Neuron (in vitro differentiated cells): ENCODE data around the gene VWA8.
"Not testable (repeated sequence)": the region's sequence is repeated elsewhere in the genome, so short reads cannot be mapped to it uniquely, and the experiment has no call there.

Experiments
- H2AFZ ChIP-seq: one replicate; pipeline ENCODE4 v1.6.1; 2013; ENCODE audit warnings: low read depth, mild to moderate bottlenecking, inconsistent platforms, low read length, moderate library complexity
- H3K27me3 ChIP-seq: one replicate; pipeline ENCODE4 v1.6.1; 2013; ENCODE audit warnings: low read length; ENCODE audit not compliant: insufficient read depth
- H3K36me3 ChIP-seq: one replicate; pipeline ENCODE4 v1.6.1; 2013; ENCODE audit warnings: low read length; ENCODE audit not compliant: insufficient read depth
- H3K4me1 ChIP-seq: one replicate; pipeline ENCODE4 v1.6.1; 2013; ENCODE audit warnings: low read length; ENCODE audit not compliant: insufficient read depth
- H3K4me3 ChIP-seq: 2 replicates; pipeline ENCODE4 v1.5.1; 2013; ENCODE audit warnings: mild to moderate bottlenecking, low read length, moderate library complexity
- H3K9me3 ChIP-seq: one replicate; pipeline ENCODE4 v1.6.1; 2013; ENCODE audit warnings: low read length

VWA8 gene

DNA sequence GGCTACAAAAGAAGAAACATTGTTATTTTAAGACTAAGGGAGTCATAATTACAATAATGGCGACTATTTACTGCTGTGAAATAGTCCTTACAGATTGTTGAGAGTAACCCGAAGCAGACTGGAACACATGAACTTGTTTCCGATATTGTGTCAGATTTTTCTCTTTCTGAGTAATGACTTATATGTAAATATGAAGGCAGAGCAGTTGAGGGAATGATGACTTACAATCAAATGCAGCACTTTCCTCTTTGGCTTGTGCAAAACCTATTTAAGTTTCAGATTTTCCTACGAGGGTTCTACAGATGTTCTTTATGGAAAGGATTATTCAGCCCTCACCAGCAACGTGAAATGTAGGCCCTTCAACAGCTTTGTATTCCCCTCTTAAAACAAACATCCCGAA lies 304.9 kb downstream of the VWA8 start:
- Histone ChIP-seq H3K4me1 (no peaks in the 10 kb centered on the region), H3K27me3 (no peaks in the 10 kb centered on the region), H3K36me3 (no peaks in the 10 kb centered on the region), H3K4me3 (no peak overlapping the region), H3K9me3 (peaks cover 2% of the 10 kb centered on the region), H2AFZ (no peak overlapping the region)

DNA sequence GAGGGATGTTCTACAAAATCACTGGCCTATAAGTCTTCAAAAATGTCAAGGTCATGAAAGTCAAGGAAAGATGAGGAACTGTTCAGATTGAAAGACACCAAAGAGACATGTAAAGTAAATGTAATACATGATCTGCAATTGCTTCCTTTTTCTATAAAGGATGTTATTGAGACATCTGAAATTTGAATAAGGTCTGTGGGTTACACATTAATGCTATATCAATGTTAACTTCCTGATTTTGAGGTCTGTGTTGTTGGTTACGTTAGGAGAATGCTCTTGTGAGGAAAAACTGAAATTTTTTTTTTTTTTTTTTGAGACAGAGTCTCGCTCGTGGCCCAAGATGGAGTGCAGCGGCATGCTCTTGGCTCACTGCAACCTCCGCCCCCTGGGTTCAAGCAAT lies 306.1 kb downstream of the VWA8 start:
- no peak overlapping the region for H2AFZ ChIP-seq
- H3K4me1 ChIP-seq: no peaks in the 10 kb centered on the region
- no peaks in the 10 kb centered on the region for H3K27me3 ChIP-seq
- no peaks in the 10 kb centered on the region for H3K36me3 ChIP-seq
- peaks cover 2% of the 10 kb centered on the region for H3K9me3 ChIP-seq
- no peak overlapping the region for H3K4me3 ChIP-seq

DNA sequence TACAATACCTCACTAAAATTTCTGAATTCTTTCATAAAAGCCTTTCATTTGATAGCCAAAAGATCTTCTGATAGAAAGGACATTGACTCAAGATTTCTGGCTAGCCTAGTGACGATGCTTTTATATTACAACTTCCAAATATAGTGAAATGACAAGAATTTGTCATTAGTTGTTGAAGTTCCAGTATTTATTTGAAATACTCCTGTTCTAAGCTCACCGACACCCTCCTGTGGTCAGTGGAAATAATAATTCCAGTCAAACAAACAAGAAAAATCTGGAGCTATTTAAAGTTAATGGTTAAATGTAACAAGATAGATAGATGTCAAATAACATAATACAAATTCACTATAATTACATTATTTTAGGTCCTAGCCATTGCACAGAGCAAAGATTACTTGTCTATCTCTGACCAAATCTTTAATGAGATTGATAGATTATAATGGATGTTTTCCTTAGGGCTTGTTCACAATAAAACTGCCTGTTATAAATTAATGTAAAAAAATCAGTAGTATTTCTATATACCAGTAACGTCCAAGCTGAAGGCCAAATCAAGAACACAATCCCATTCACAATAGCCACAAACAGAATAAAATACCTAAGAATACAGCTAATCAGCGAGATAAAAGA lies 308.1 kb downstream of the VWA8 start:
- Histone ChIP-seq H3K27me3 (no peaks in the 10 kb centered on the region), H3K4me1 (peaks cover 7% of the 10 kb centered on the region), H3K4me3 (no peak overlapping the region), H3K36me3 (no peaks in the 10 kb centered on the region), H3K9me3 (peaks cover 2% of the 10 kb centered on the region), H2AFZ (no peak overlapping the region)

DNA sequence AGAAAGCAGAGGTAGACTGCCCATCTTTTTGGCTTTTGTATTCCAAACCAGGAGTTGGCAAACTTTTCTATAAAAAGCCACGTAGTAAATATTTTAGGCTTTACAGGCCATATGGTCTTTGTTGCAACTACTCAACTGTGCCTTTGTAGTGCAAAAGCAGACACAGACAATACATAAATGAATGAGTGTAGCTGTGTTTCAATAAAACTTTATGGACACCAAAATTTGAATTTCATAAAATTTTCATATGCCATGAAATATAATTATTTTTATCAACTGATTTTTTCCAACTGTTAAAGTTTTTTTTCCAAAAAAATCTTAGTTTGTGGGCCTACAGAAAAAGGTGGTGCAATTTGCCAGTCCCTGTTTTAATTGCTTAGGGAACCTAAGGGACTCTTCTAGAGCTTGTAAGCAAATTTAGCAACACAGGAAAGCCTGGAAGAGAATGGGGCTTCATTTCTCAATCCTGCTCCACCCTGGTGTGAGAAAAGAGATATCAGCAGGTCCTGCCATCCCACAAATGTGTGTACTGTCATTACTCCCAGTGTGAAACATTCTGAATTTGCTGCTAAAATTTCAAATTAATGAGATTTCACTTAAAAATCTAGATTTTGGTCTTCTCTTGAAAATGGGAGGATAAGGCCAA lies 309.4 kb downstream of the VWA8 start:
- H3K4me3 ChIP-seq: no peak overlapping the region
- no peaks in the 10 kb centered on the region for H3K27me3 ChIP-seq
- no peaks in the 10 kb centered on the region for H3K9me3 ChIP-seq
- H2AFZ ChIP-seq: no peak overlapping the region
- H3K4me1 ChIP-seq: peaks cover 9% of the 10 kb centered on the region
- H3K36me3 ChIP-seq: no peaks in the 10 kb centered on the region

DNA sequence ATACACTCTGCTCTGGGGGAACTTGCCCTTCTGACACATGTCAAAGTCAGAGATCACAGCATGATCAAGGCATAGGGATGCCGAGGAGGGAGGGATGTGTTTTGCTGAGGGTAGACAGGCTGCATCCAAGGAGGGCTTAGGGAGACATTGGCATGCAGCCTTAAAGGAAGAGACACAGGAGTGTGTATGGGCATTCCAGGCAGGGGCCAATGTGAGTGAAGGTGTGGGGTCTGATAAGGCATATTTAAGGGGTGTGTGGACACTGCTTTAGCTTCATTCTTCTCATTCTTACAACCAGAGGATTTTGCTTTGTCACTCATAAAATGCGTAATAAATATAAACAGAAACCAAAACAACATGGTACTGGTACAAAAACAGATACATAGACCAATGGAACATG lies 310.2 kb downstream of the VWA8 start:
- no peaks in the 10 kb centered on the region for H3K27me3 ChIP-seq

DNA sequence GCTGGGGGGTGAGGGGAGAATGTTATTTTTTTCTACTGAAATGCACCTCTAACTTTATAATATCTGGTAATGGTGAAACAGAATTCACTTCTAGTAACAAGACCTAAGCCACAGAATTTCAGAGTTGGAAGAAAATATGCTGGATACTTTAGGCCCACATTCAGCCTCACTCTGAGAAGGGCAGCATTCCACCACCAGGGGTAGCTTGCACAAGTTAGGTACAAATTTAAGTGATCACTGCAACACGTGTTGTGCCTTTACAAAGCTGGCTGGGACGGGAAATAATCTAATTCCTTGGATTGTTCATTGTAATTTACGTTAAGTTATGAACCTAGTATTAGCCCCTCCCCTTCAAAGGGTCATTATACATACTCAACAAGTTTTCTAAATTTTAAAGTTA lies 311.2 kb downstream of the VWA8 start:
- H3K4me1 ChIP-seq: peaks cover 9% of the 10 kb centered on the region
- no peak overlapping the region for H3K4me3 ChIP-seq
- no peaks in the 10 kb centered on the region for H3K36me3 ChIP-seq
- no peak overlapping the region for H2AFZ ChIP-seq
- no peaks in the 10 kb centered on the region for H3K9me3 ChIP-seq
- no peaks in the 10 kb centered on the region for H3K27me3 ChIP-seq

More for the DNA sequence above, 310.2 kb downstream of the VWA8 start:
- H2AFZ ChIP-seq: no peak overlapping the region
- no peaks in the 10 kb centered on the region for H3K36me3 ChIP-seq
- no peak overlapping the region for H3K4me3 ChIP-seq
- peaks cover 9% of the 10 kb centered on the region for H3K4me1 ChIP-seq
- H3K9me3 ChIP-seq: no peaks in the 10 kb centered on the region

DNA sequence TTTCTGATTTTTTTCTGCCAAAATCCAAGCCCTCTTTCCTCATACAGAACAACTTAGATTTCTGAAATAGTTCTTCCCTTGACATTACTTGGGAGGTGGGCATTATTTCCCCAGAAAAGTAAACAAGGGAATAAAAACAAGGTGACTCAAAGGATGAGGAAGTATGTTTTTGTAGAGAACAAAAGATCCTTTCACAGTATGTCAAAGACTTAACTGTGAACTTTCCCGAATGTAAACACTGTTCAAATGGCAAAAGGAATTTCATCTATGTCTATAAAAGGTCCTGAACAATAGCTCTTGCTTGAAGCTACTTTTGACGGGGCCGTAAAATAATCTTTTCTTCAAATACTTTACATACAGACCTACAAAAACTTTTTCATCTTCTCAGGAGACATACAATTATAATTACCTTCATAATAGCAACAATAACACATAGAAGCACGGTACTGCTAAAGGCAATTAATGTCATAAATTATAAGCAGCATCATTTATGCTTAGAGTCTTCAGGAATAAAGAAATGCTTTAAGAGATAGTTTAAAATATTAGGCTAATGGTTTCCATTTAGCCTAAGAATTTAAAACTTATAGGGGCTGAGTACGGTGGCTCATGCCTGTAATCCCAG lies 312.5 kb downstream of the VWA8 start:
- Histone ChIP-seq H2AFZ (no peak overlapping the region), H3K9me3 (no peaks in the 10 kb centered on the region), H3K36me3 (no peaks in the 10 kb centered on the region), H3K4me1 (peaks cover 11% of the 10 kb centered on the region), H3K4me3 (no peak overlapping the region), H3K27me3 (no peaks in the 10 kb centered on the region)

DNA sequence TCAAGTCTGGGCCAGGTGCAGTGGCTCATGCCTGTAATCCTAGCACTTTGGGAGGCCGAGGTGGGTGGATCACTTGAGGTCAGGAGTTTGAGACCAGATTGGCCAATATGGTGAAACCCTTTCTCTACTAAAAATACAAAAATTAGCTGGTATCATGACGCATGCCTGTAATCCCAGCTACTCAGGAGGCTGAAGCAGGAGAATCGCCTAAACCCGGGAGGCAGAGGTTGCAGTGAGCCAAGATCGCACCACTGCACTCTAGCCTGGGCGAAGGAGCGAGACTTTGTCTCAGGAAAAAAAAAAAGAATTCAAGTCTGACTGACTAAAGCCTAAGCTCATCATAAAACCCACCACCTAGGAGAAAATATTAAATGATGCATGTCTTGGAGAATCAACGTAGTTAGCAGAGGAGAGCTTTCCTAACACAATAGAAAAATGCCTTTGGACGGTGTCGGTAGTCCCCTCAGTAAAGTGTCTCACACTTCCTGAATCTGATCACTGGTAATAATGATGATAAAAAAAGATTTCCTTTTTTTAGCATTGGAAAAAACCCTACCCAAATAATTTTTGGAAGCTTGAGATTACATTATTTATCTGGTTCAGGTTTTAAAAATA lies 313.1 kb downstream of the VWA8 start:
- H2AFZ ChIP-seq, H3K36me3 ChIP-seq, H3K9me3 ChIP-seq, H3K27me3 ChIP-seq, H3K4me3 ChIP-seq: not testable (repeated sequence)
- peaks cover 11% of the 10 kb centered on the region for H3K4me1 ChIP-seq

DNA sequence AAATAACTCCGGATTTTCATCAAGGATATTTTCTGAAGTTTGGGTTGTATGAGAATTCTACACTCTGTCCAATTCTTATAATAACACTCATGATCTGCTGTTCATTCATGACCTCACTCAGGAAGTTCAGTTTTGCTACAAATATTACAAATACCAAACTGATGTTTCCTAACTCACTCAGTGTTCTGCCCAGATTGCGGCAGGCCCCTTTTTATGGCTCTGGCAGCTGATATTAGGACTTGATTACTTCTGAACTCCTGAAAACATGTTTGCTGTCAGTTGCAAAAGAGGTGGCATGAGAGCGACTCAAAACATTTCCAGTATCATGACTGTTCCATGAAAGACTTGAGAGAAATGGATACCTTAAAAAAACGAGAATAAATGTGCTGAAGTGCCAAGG lies 315.6 kb downstream of the VWA8 start:
- no peaks in the 10 kb centered on the region for H3K9me3 ChIP-seq
- no peak overlapping the region for H2AFZ ChIP-seq
- H3K4me3 ChIP-seq: no peak overlapping the region
- no peaks in the 10 kb centered on the region for H3K36me3 ChIP-seq
- peaks cover 31% of the 10 kb centered on the region for H3K4me1 ChIP-seq
- no peaks in the 10 kb centered on the region for H3K27me3 ChIP-seq

DNA sequence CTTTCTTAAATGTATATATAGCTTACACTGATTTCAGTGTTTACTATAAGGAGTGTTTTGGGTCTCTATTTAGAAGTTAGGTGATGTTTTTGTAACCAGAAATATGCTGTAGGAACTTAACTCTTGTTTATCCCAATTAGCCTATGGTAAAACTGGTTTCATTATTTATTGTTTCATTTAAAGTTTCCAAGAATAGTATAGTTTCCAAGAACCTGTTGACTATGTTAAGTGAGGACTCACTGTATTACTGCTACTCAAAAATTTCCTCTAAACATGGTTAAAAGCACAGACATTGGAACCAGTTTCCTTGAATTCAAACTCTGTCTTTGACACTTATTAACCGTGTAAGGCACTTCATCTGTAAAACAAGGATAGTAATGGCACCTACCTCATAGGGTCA lies 316.2 kb downstream of the VWA8 start:
- Histone ChIP-seq H3K4me1 (peaks cover 37% of the 10 kb centered on the region), H3K9me3 (no peaks in the 10 kb centered on the region), H3K36me3 (no peaks in the 10 kb centered on the region), H3K4me3 (no peak overlapping the region), H3K27me3 (no peaks in the 10 kb centered on the region), H2AFZ (no peak overlapping the region)

DNA sequence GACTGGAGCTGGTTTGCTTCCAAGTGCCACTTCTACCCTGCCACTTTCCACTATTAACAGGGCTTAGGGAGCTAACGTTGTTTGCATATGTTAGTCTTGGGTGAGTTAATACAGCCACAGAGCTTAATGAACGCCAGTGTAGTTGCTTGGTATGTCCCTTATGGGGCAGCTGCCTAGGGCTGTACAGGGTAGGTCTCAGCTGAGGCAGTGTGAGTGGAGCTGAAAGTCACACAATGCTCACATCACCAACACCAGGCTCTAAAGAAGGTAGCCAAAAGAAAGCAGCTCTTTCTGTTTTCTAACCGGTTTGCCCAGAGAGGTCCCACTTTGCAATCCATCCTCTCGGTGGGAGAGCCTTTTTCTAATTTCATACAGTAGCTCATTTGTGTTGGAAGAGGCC lies 317.4 kb downstream of the VWA8 start:
- Histone ChIP-seq H3K4me3 (no peak overlapping the region), H3K36me3 (no peaks in the 10 kb centered on the region), H2AFZ (no peak overlapping the region), H3K9me3 (no peaks in the 10 kb centered on the region), H3K27me3 (no peaks in the 10 kb centered on the region), H3K4me1 (peaks cover 42% of the 10 kb centered on the region)

DNA sequence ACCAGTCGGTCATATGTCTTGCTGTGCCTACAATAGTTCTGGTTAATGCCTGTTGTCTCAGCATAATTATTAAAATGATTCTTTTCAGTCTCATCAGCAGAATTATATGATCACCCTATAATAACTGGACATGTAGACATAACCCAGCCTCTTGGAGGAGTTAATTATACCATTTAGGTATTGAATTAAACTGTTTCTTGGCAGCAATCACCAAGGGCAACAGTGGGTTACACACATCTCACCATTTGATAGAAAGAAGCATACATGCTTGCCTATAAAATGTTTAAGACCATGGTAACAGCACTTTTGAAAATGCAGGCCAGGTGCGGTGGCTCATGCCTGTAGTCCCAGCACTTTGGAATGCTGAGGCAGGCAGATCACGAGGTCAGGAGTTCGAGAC lies 318.9 kb downstream of the VWA8 start:
- Histone ChIP-seq H3K9me3 (no peaks in the 10 kb centered on the region), H3K4me3 (no peak overlapping the region), H3K36me3 (no peaks in the 10 kb centered on the region), H3K4me1 (peaks cover 33% of the 10 kb centered on the region), H2AFZ (no peak overlapping the region), H3K27me3 (no peaks in the 10 kb centered on the region)

DNA sequence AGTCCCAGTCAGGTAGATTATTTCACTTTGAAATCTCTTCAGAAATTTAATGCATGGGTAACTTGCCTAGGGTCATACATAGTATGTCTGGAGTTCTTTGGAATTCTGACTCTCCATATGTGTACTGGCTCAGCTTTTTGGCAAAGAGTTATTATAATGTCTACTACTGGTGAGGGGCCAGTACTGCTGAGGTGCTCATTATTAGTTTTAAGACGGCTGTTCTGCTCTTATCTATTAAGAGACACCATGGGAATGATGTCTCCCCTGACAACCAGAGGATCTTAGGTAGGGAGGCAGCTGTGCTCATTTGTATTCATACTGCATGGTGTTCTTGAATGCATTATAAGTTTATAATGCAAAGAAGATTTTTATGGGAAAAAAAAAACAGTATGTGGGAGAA lies 319.5 kb downstream of the VWA8 start:
- H3K4me3 ChIP-seq: no peak overlapping the region
- H3K4me1 ChIP-seq: peaks cover 33% of the 10 kb centered on the region
- no peaks in the 10 kb centered on the region for H3K36me3 ChIP-seq
- no peaks in the 10 kb centered on the region for H3K27me3 ChIP-seq
- H3K9me3 ChIP-seq: no peaks in the 10 kb centered on the region
- no peak overlapping the region for H2AFZ ChIP-seq
